MM.1S (cell line): ENCODE data around the gene BMP4.

Experiments
- DNase-seq: peaks from one replicate; pipeline ENCODE4 v3.0.0-alpha.2; 2015
- H2AFZ ChIP-seq: fragments of 300-600 bp; sonication (generic); 2 replicates; pipeline ENCODE4 v1.6.0; 2016; ENCODE audit warnings: antibody characterized with exemption, low read length
- H3F3A ChIP-seq: fragments of 300-600 bp; sonication (generic); 2 replicates; pipeline ENCODE4 v1.6.1; 2016; ENCODE audit warnings: mild to moderate bottlenecking, antibody characterized with exemption, low read length, moderate library complexity, mixed read lengths; ENCODE audit not compliant: insufficient read depth
- H3K27ac ChIP-seq: fragments of 300-600 bp; sonication (generic); 2 replicates; pipeline ENCODE4 v1.5.1; 2016; ENCODE audit warnings: mild to moderate bottlenecking, low read length
- H3K27me3 ChIP-seq: fragments of 300-600 bp; sonication (generic); replicated peaks from 2 replicates; pipeline ENCODE4 v1.6.0; 2016; ENCODE audit warnings: low read length; ENCODE audit not compliant: insufficient read depth
- H3K36me3 ChIP-seq: fragments of 300-600 bp; sonication (generic); replicated peaks from 2 replicates; pipeline ENCODE4 v1.6.1; 2016; ENCODE audit warnings: mild to moderate bottlenecking, low read length, mixed read lengths; ENCODE audit not compliant: insufficient read depth
- H3K4me1 ChIP-seq: fragments of 300-600 bp; sonication (generic); 2 replicates; pipeline ENCODE4 v1.6.1; 2016; ENCODE audit warnings: low read length, mixed read lengths
- H3K4me2 ChIP-seq: fragments of 300-600 bp; sonication (generic); 2 replicates; pipeline ENCODE4 v1.6.0; 2016; ENCODE audit warnings: low read depth, low read length
- H3K4me3 ChIP-seq: fragments of 300-600 bp; sonication (generic); 2 replicates; pipeline ENCODE4 v1.5.1; 2016; ENCODE audit warnings: low read length, mixed read lengths
- H3K79me2 ChIP-seq: fragments of 300-600 bp; sonication (generic); 2 replicates; pipeline ENCODE4 v1.6.1; 2016; ENCODE audit warnings: mixed run types, low read length, mixed read lengths
- H3K9ac ChIP-seq: fragments of 300-600 bp; sonication (generic); 2 replicates; pipeline ENCODE4 v1.6.1; 2016; ENCODE audit warnings: low read length, mixed read lengths
- H3K9me2 ChIP-seq: fragments of 300-600 bp; sonication (generic); replicated peaks from 2 replicates; pipeline ENCODE4 v1.6.1; 2016; ENCODE audit warnings: mild to moderate bottlenecking, low read length, mixed read lengths; ENCODE audit not compliant: insufficient read depth
- H3K9me3 ChIP-seq: fragments of 300-600 bp; sonication (generic); replicated peaks from 2 replicates; pipeline ENCODE4 v1.6.1; 2016; ENCODE audit warnings: mild to moderate bottlenecking, low read length, mixed read lengths; ENCODE audit not compliant: insufficient read depth
- H4K20me1 ChIP-seq: fragments of 300-600 bp; sonication (generic); 2 replicates; pipeline ENCODE4 v1.6.1; 2016; ENCODE audit warnings: mild to moderate bottlenecking, low read length, moderate library complexity, mixed read lengths; ENCODE audit not compliant: insufficient read depth
- EZH2 ChIP-seq: fragments of 300-600 bp; sonication (generic); optimal IDR thresholded peaks from 2 replicates; pipeline ENCODE3; 2017; ENCODE audit warnings: low read depth, mild to moderate bottlenecking, antibody characterized with exemption, low read length, mixed read lengths
- EZH2phosphoT487 ChIP-seq: fragments of 300-600 bp; sonication (generic); IDR thresholded peaks from 2 replicates; pipeline ENCODE4 v1.6.1; 2018; ENCODE audit warnings: antibody characterized with exemption, low read length
- TF ChIP-seq, protein P1 (sequence below): fragments of 300-600 bp; sonication (generic); IDR thresholded peaks from 2 replicates; pipeline ENCODE4 v1.5.1; 2016; ENCODE audit warnings: antibody characterized with exemption, low read length, mixed read lengths

The BMP4 gene

GRCh38 chr14:53971521-53971920 is 14.9 kb upstream of the BMP4 start:
- no peak overlapping the region for H2AFZ ChIP-seq

GRCh38 chr14:53969326-53969725 is 12.7 kb upstream of the BMP4 start:
- Histone ChIP-seq H3K4me2 (no peak overlapping the region), H2AFZ (no peak overlapping the region), H3K9me2 (no peaks in the 10 kb centered on the region)

More at GRCh38 chr14:53971521-53971920, 14.9 kb upstream of the BMP4 start:
- H3K36me3 ChIP-seq, result no peaks in the 10 kb centered on the region
- no peaks in the 10 kb centered on the region for H4K20me1 ChIP-seq
- no peaks in the 10 kb centered on the region for H3K79me2 ChIP-seq
- TF ChIP-seq EZH2, result no peak
- TF ChIP-seq EZH2phosphoT487, result no peak
- TF ChIP-seq, protein P1, sequence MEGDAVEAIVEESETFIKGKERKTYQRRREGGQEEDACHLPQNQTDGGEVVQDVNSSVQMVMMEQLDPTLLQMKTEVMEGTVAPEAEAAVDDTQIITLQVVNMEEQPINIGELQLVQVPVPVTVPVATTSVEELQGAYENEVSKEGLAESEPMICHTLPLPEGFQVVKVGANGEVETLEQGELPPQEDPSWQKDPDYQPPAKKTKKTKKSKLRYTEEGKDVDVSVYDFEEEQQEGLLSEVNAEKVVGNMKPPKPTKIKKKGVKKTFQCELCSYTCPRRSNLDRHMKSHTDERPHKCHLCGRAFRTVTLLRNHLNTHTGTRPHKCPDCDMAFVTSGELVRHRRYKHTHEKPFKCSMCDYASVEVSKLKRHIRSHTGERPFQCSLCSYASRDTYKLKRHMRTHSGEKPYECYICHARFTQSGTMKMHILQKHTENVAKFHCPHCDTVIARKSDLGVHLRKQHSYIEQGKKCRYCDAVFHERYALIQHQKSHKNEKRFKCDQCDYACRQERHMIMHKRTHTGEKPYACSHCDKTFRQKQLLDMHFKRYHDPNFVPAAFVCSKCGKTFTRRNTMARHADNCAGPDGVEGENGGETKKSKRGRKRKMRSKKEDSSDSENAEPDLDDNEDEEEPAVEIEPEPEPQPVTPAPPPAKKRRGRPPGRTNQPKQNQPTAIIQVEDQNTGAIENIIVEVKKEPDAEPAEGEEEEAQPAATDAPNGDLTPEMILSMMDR, result no peak
- H3K4me3 ChIP-seq, result no peak overlapping the region
- no peaks in the 10 kb centered on the region for H3K27me3 ChIP-seq
- no peaks in the 10 kb centered on the region for H3K9me2 ChIP-seq
- H3K4me2 ChIP-seq, result no peak overlapping the region
- no peaks in the 10 kb centered on the region for H3F3A ChIP-seq
- no peak overlapping the region for H3K27ac ChIP-seq
- H3K4me1 ChIP-seq, result peaks cover 11% of the 10 kb centered on the region
- no peaks in the 10 kb centered on the region for H3K9me3 ChIP-seq
- no peak for DNase-seq
- no peak overlapping the region for H3K9ac ChIP-seq

GRCh38 chr14:53968726-53969125 is 12.1 kb upstream of the BMP4 start:
- Histone ChIP-seq H4K20me1 (no peaks in the 10 kb centered on the region), H3K4me2 (peak overlapping the region; percentile 29; the same call in 1 of the 2 replicates), H3K9me2 (no peaks in the 10 kb centered on the region), H3K36me3 (no peaks in the 10 kb centered on the region), H3K9ac (no peak overlapping the region), H3K9me3 (no peaks in the 10 kb centered on the region), H3K27ac (peak overlapping the region; percentile 33; the same call in 1 of the 2 replicates), H3K27me3 (no peaks in the 10 kb centered on the region), H3K4me3 (no peak overlapping the region), H3F3A (no peaks in the 10 kb centered on the region), H2AFZ (no peak overlapping the region), H3K79me2 (no peaks in the 10 kb centered on the region), H3K4me1 (peaks cover 11% of the 10 kb centered on the region)
- peak; percentile 30 for DNase-seq
- TF ChIP-seq EZH2 (no peak), EZH2phosphoT487 (no peak)
- TF ChIP-seq, protein P1, result no peak

More at GRCh38 chr14:53969326-53969725, 12.7 kb upstream of the BMP4 start:
- no peaks in the 10 kb centered on the region for H4K20me1 ChIP-seq
- TF ChIP-seq, protein P1, result no peak
- no peak for TF ChIP-seq EZH2phosphoT487
- no peak for TF ChIP-seq EZH2
- no peak overlapping the region for H3K9ac ChIP-seq
- H3K4me3 ChIP-seq, result no peak overlapping the region
- H3K9me3 ChIP-seq, result no peaks in the 10 kb centered on the region
- peak overlapping the region; percentile 33; the same call in 1 of the 2 replicates for H3K27ac ChIP-seq
- H3K79me2 ChIP-seq, result no peaks in the 10 kb centered on the region
- peaks cover 11% of the 10 kb centered on the region for H3K4me1 ChIP-seq
- H3F3A ChIP-seq, result no peaks in the 10 kb centered on the region
- H3K27me3 ChIP-seq, result no peaks in the 10 kb centered on the region
- no peak for DNase-seq
- H3K36me3 ChIP-seq, result no peaks in the 10 kb centered on the region
